HG02943 (cell line): ENCODE data around the gene ANKRD11.

ENCODE experiments used
- ATAC-seq: cut with Tn5 transposase; IDR thresholded peaks from one replicate; pipeline ENCODE4 v1.9.1; 2021; ENCODE audit warnings: mild to moderate bottlenecking, low read depth, moderate library complexity; ENCODE audit not compliant: unreplicated experiment

Gene ANKRD11

DNA sequence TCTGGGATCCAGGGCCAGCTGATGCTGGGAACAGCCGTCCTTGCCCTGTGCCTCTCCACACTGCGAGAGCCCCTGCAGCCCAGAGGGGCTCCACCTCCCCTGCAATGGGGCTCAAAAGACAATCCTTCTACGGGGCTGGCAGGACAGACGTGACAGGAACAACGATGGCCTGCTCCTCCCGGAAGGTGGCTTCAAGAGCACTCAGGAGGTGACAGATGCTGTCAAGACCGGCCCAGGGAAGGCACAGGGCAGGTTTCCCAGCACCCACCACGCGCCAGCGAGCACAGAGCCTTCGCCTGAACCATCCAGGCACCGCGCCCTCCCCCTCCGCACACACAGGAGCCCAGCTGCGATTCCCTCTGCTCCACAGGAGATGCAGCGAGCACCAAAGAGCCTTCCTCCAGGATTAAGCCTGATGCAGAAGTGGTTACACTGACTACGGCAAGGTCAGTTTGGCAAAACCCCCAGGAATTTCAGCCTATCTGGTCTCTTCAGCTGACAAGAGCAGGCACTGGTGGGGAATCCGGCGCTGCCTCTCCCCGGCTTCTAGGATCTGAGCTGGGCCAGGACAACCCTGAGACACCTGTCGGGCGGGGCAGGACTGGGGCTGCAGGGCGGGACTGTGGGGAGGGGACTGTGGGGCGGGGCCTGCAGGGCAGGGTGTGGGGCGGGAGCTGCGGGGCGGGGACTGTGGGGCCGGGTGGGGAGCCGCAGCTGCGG is 169.4 kb downstream of the ANKRD11 start:
- ATAC-seq: no peak

DNA sequence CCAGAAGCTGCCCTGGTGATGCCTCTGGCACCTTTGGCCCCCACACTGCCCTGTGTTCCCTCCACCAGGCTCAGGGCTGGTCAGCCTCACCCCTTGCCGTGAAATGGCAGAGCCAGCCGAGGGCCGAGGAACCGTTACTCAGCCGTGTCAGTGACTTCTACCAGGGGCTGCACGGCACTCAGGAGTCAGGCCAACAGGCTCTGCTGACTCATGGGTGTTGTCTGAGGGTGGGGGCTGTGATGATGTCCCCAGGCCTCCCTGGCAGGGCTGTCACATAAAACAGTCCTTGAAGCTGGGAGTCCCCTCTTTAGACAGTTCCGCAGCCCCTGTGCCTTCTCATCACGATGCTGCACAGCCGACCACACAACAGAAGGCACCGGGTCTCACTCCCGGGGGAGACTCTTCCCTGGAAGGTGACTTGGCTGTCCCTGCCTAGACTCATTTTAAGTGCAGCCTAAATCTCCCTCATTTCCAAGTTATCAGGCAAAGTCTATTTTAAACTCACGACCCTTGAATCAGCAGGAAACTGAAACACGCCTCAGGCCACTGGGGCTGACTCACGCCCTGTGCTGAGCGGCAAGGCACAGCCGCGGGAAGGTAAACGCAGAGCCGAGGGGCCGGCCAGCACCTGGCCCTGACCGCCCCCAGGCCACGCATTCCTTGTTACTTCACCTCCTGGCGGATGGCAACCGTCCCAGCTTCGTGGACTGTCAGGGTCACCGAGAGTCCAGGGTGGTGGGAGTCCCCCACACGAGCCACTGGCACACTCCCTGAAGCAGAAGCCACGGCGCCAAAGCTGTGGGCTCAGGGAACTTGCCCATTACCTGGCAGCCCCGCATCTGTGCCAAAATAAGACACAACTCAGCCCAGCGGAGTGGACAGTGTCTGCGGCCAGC is 170.2 kb downstream of the ANKRD11 start:
- peak; percentile 48 for ATAC-seq

DNA sequence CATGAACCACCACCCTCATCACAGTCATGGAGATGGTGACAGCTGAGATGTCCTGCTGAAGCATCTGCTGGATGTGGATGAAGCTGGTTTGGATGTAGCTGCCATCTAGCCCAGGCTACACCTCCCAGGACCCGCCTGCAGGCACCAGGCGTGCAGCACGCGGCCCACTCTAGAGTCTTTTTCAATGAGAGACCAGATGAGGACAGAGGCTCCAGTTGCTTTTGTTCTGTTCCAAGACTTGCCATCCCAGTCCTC is 170.8 kb downstream of the ANKRD11 start:
- ATAC-seq: no peak

DNA sequence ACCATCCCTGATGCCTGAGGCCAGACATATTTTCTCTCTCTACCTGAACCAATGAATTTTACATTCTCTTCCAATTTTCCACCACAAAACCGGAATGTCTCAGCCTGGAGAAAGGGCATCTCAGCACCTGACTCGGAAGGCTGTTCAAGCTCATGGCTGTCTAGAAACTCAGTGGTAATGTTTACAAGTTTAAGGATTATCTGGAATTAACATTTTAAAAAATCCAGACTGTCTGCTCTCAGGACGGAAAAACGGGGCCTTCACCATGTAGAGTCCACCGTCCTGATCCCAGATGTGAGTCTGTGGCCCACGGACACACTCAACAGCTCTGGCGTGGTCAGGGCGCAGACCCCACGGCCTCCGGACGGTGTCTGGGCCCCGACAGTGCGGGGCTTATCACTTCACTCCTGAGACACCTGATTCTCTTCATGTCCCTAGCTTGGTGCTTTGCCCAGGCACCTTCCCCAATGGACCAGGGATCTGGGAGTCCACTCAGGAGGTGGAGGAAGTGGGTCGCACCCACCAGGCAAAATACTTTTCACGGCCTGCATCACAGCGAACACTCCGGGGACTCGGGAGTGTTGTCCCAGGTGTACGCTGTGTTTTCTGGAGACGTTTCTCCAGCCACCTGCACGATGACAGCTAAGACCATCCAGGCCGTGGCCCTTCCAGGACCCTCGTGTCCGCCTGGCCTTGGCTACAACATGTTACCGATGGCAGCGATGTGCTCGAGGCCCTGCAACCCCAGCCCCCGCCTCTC is 171.3 kb downstream of the ANKRD11 start:
- no peak for ATAC-seq

DNA sequence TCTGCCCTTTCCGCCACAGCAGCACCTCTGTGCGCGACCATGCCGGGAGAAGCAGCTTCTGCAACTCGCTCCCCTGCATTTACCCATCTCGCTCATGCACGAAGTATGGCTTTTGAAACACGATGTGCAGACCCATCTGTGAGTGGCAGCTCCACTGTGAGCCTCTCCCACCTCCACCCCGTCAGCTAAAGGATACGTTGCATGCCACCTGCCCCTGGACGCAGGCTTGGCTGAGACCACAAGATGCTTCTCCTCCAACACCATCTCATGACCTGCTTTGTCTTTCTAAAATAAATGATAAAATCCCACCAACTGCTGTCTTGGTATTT is 172.0 kb downstream of the ANKRD11 start:
- no peak for ATAC-seq

DNA sequence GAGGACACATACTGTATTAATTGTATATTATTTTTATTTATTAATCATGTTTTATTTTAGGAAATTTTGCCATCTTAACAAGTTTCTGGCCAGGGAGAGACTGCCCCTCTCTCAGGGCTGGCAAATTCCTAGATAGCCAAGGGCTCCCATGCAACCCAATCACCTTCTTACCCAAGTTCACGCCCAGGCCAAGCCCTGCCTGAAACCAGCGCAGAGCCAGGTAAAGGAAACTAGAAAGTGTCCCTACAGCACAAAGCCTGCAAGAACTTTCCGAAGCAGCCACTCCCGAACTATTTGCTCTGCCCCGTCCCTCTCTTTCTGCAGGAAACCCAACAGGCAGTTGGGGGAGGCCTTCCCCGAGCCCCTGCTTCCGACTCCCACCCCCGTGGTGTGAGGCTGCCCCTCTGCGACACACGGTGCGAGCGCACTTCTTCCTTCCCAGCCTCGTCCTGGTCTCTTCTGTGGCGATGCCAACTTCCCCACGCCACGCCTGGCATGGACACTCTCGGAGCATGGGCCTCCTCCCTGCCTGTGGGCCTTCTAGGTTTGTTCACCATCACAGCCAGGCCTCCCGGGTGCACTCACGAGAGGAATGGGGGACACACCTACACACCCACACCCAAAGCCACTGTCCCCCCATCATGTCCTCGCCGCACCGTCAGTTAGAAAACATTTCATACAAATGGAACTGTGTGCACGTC is 172.5 kb downstream of the ANKRD11 start:
- ATAC-seq: no peak

DNA sequence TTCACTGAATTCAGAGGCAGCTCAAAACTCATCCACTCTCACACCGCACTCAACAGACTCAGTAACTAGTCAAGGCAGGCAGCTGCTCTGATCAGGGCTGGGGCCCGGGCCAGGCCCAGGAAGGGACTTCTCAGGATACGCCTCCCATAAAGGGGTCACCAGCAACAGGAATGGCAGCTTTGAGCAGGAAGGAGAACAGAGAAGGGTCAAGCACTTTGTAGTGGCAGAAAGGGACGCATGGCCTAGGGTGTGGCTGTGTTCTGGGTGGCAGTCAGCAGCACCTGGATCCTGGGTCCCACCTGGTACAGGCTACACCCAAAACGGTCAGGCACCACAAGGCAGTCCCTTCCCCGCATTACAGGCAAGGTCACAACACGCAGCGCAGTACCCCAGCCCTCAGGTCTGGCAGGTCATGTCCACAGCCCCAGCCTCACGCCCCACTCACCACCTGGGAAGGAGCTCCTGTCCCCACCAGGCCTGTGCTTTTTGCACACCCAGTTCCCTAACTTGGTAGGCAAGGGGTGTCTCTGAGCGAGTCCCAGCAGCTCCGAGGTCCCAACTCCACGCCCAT is 173.2 kb downstream of the ANKRD11 start:
- ATAC-seq: no peak

DNA sequence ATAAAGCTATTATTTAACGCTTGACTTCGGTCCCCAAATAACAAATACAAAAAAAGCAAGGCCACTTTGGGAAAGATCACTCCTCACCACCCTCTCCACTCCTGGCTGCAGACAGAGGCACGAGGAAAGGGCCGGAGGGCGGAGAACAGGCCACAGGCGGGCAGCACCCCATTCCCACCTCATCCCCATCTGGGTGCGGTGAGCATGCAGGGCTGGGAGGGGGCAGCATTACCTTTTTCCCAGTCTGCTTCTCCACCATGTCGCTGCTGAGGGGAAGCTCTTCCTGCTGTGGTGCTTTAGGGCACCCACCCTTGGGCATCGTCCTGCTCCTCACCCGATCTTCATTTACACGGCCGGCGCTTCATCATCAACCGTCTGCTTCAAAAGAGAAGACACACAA is 173.7 kb downstream of the ANKRD11 start:
- no peak for ATAC-seq

DNA sequence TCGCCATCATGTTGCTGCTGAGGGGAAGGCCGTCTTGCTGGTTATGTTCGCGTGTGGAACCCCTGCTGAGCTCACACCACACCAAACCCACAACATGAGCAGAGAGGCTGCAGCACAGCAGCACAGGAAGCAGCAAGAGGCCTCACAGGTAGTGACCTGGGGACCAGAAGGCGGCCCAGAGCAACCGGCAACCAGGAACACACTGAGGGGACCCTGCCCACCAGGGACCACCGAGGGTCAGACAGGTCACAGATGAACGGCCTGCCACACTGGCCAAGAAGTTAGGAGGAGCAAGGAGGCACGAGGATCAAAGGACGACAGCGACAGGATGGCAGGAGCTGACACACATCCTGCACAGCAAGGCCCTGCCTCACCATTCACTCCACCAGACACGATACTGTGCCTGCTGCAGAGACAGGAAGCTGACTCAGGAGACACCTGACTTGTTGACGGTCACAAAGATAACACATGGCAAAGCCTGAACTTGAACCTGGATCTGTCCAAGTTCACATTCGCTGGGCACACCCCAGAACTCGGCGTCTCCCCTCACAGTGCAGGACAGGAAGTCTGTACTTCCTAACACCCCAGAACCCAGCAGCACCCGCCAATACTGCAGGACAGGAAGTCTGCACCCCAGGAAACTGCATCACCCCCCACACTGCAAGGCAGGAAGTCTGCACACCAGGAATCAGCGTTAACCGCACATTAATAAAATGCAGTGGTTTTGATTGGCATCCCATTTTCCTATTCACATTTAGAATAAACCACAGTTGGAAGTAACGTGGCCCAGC is 174.4 kb downstream of the ANKRD11 start:
- ATAC-seq: no peak

DNA sequence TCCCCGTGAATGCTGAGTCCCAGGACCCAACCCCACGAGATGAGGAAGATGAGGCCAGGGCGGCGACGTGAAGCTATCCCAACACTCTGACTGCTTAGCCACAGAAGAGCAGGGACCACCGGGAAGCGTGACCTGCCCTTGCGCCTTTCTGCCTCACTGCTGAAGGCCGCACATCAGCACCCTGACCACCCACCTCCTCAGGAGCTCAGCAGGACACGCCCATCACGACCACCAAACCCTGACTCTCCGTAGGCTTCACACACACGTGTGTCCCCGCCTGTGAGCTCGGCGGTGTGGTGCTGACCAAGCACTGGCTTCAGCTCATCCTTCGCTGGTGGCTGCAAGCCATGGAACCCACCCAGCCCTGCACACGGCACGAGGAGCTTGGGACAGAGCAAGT is 175.1 kb downstream of the ANKRD11 start:
- no peak for ATAC-seq

DNA sequence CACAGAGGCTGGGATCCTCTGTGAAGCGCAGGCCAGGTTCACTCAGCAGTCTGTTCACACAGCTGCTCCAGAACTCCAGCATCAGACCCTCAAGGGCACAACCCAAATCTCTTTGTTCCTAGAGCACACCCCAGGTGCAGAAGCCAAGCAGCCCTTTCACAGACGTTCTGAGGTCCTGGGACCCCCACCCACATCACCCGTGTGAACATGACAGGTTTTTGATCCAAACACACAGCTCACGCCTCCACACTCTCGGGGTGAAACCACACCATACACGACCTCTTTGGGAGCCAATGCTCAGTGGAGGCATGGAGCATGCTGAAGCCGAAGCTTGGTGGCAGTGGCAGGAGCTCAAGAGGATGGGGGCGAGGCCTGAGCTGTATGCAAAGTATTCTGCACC is 175.5 kb downstream of the ANKRD11 start:
- ATAC-seq: no peak

DNA sequence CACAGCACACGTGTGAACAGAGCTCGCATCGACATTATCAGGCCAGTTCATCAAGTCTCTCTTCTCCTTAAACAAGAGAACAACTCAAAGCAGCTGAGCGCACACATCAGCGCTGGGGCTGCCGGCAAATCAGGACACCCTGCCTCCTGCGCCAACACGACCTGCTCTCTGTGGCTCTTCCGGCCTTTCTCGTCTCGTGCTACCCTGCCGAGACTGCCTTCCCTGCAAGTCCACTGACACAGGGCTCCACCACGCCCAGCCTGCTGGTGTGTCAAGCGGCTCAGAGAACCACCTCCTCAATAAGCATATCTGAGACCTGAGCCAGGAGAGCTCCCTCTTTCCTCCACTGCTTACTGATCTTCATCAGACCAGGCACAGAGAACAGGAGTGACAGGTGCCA is 176.0 kb downstream of the ANKRD11 start:
- ATAC-seq: no peak

DNA sequence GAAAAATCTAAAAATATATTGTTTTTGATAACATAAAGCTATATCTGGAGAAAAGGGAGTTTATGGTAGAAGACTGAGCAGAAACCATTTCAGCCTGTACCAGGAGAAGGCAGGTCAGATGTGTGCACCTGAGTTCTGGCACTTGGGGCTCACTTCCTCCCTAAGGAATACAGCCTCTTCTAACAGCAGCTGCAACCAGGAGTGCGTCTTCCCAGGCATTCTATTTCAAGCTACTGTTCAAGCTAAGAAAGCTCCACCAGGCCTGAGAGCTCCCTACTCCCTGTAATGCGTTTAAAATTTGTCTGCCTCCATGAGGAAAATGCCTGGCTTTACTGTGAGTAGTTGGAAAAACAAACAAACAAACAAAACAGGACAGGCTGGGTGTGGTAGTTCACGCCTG is 176.8 kb downstream of the ANKRD11 start:
- ATAC-seq: no peak

DNA sequence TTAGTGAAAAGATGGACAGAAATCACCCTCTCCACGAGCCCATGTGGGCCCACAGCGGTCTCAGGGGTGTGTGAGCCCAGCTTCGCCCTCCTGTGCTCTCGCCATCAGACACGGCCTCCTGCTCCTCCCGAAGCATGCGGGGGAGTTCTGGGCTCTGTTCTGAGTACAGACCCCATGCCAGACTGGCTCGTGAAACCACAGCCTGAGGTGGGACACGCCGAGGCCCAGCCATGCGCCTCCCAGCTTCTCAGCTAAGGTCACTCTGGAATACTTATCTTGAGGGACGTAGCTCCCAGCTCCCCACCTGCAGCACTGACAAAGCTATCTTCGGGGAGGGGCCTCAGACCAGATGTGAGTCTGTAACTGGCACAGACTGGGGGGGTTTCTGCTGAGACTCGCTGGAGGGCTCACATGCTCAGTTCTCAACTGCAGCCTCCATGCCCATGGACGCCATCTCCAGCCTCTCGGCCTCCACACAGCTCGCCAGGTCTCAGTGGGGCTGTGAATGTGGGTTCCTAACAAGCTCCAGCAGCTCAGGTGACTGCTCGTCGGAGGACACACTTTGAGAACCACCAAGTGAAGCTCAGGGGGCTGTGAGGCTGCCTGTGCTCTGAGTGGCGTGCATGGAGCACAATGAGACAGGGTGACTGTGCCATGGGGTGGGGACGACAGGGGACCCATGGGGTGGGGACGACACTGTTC is 177.6 kb downstream of the ANKRD11 start:
- ATAC-seq: no peak

DNA sequence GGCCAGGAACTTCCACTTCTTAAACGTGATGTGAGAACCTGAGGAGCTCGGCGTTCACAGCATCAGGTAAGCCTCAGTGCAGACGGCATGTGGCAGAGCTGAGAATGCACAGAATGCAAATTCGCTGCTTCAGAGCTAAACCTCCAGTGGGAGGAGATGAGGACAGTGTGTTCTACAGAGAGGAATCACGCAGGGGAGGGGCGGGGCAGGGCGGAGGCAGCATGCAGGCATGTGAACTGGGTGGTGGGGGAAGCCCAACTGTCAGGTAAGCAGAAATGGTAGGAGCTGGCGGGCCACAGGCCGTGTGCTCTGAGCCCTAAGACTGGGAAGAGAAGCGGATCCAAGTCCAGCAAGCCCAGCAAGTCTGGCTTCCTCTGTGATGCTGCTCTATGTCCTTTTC is 178.2 kb downstream of the ANKRD11 start:
- no peak for ATAC-seq

DNA sequence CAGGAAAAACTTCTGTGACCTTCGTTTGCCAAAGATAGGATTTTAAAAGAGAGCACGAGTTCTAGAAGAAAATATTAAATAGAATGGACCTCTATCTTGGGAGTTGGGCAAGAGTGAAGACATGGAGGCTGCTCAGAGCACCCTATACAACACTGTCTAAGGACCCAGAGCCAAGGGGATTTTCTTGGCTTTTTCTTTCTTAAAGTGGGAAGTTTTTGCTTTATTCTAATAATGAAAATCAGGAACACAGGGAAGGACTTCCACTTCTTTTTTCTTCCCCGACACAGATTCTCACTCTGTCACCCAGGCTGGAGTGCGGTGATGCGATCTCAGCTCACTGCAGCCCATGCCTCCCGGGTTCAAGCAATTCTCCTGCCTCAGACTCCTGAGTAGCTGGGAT is 178.7 kb downstream of the ANKRD11 start:
- ATAC-seq: no peak

DNA sequence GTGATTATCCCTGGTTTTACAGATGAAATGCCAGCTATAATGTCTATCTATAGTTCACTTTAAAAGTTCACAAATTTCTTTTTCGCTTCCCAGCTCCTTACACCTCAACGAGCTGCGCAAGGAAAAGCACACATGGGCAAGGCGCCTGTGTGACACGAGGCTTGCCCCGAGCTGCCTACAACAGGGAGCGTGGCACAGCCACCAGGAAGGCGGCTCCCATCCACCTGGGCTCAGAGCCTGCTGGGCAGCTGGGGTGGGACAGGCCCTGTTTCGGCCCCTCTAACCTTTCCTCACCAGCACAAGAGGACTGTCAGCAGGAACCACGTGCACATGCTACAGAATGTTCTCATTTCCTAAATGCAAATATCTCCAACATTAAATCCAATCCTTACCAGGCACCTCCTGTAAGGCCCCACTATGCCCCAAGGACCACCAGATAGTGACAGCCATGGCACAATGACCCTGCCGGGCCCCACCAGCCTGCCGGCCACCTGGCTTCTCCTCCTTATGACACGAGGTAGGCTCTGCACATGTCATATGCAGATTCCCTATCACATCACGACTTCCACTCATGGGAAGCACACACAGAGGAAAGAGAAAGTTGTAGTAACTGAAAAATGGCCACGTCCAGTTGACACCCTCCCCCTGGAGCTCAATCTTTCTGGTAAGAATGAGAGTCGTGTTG is 180.8 kb downstream of the ANKRD11 start:
- no peak for ATAC-seq

DNA sequence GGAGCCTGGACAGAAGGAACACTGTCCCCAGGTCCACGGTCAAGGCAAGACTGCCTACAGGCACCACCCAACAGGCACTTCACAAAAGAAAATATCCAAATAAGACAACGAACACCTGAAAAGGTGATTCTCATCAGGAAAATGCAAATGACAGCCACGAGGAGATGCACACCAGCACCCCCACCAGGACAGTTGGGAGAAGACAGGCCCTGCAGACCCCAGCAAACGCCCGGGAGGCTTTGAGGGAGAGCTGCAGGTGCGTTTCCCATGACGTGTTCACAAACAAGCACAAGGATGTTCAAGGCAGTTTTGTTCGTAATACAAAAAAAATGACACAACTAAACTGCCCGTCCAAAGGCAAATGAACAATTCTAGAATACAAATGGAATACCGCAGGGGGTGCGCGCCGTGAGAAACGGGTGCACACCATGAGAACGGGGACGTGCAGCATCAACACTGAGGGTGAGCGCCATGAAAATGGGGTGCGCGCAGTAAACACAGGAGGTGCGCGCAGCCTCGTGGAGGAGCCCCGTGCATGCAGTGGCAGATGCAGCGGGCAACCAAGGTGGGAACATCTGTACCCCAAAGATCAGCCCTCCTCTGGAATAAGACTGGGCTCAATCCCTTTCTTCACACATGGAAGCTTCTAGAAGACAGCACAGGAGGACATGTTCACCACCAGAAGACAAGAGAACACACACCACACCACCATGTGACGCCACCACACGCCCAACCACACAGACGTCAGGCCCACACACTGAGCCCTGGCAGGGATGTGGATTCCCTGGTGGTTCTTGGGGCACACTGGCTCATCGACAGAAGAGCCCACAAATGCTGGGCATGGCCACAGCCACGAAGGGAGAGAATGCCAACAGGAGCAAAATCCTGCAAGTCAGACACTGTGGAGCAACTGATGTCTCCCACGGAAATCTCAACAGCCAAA is 181.7 kb downstream of the ANKRD11 start:
- no peak for ATAC-seq
